K562 treated with DMSO at 1 percent for 4 hours (cell line): ENCODE data around the gene YPEL1. TPM values are rescaled to one million over a fixed set of nuclear protein-coding genes. Genes with fewer than 3 reads are reported as not detected.

ENCODE experiments used
- total RNA-seq: library from RNA; unstranded; fragments of 300-600 nt; gene quantifications from 2 replicates; pipeline ENCODE4 v1.2.3, GENCODE V29; 2022; ENCODE audit not compliant: insufficient read depth

Gene YPEL1, protein sequence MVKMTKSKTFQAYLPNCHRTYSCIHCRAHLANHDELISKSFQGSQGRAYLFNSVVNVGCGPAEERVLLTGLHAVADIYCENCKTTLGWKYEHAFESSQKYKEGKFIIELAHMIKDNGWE
- 2.2 and 7.5 TPM in 2 replicates for total RNA-seq

DNA sequence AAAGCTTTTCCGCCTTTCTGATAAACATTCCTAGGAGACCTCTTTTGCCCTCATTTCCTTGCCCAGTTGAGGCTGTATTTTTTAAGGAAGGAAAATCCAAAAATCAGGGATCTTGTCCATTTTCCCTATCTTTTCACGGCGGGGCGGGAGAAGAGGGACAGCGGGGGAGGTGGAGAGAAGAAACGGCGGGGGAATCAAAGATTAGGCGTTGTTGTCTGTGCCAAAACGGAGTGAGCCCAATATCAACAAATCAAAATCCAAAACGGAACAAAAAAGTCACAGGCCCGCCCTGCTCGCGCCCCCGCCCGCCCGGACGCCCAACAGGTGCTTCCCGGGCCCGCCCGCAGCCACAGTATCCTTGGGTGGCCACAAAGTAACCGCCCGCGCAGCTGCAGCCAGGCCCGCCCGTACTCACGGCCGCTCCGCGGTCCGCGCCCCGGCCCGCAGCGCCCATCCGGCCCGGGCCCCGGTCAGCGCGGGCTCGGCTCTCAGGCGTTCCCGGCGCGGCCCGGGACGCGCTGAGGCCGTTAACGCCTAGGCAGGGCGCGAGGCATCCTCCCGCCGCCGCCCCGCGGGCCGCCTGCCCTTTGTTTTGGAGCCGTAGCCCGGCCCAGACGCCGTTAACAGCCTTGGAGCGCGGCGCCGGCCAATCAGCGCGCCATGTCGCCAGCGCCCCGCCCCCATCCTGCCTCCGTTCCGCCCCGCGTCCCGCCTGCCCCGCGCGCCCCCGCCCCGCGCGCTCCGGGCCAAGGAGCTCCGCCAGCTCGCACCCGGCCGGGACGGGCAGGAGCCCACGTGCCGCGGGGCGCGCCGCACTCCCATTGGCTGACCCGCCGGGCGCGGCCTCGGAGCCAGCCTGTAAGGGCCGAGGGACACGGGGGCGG lies at the start of gene YPEL1:
TSS of gene YPEL1 (minus strand) at position 595 of the 884 bp plus-strand sequence. CDS start 25,050 bp downstream, outside the sequence.

Other genes starting within 250 kb of the YPEL1 start
- gene RIMBP3C, start 184.3 kb downstream of the YPEL1 start, total RNA-seq, result 0.35 and 1.1 TPM in 2 replicates
- 201 and 254 TPM in 2 replicates for gene UBE2L3, start 168.1 kb downstream of the YPEL1 start, total RNA-seq
- 420 and 429 TPM in 2 replicates for gene YDJC, start 105.8 kb downstream of the YPEL1 start, total RNA-seq
- 2.4 and 3.6 TPM in 2 replicates for gene CCDC116, start 103.0 kb downstream of the YPEL1 start, total RNA-seq
- gene SDF2L1, start 93.5 kb downstream of the YPEL1 start, total RNA-seq, result 510 and 661 TPM in 2 replicates
- gene PPIL2, start 69.8 kb downstream of the YPEL1 start, total RNA-seq, result 88.8 and 103 TPM in 2 replicates
- gene MAPK1, start 131.9 kb upstream of the YPEL1 start, total RNA-seq, result 239 and 265 TPM in 2 replicates
- 82.2 and 83.8 TPM in 2 replicates for gene PPM1F, start 217.1 kb upstream of the YPEL1 start, total RNA-seq
- 178 and 231 TPM in 2 replicates for gene TOP3B, start 247.0 kb upstream of the YPEL1 start, total RNA-seq